NOMO-1 treated with dmso at 0.1 percent for 144 hours (cell line): ENCODE results near the gene IRF5.
"Not testable (repeated sequence)": the region's sequence is repeated elsewhere in the genome, so short reads cannot be mapped to it uniquely, and the experiment has no call there.

Source experiments
- DNase-seq: peaks from one replicate; lab custom pipeline; 2025; ENCODE audit not compliant: unreplicated experiment; lab: John Stamatoyannopoulos, UW

The IRF5 gene

DNA sequence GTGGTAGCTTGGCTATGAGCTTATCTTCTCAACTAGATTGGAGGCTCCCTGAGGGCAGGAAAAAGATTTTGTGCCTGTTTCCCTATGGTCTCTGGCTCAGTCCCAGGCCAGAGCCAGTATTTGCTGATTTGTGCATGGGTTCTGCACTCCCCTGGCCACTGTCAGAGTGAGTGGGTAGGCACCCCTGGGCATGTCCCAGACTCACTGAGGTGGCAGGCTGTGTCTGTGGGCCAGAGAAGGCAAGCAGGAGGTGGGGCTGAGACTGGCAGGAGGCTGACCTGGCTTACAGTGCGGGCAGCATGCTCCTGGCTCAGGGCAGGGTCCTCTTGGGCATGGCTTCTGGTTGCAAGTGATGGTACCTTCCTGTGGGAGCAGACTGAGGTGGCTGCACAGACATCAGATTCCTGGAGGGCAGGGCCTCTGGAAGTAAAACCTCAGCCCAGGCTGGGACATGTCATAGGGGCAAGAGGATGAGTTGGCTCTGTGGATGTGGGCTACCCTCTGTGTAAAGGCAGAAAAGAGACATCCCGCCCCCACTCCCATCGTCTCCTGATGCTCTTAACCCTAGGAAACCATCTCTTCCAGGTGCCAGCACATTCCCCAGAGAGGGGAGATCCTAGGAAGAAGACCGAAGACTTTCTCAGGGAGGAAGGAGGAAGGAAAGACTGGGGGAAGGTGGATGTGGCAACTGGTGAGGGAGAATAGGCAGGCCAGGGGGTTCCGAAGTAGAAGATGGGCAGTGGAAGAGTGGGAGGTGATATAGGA is 31.5 kb upstream of the IRF5 start:
- DNase-seq, result no peak

DNA sequence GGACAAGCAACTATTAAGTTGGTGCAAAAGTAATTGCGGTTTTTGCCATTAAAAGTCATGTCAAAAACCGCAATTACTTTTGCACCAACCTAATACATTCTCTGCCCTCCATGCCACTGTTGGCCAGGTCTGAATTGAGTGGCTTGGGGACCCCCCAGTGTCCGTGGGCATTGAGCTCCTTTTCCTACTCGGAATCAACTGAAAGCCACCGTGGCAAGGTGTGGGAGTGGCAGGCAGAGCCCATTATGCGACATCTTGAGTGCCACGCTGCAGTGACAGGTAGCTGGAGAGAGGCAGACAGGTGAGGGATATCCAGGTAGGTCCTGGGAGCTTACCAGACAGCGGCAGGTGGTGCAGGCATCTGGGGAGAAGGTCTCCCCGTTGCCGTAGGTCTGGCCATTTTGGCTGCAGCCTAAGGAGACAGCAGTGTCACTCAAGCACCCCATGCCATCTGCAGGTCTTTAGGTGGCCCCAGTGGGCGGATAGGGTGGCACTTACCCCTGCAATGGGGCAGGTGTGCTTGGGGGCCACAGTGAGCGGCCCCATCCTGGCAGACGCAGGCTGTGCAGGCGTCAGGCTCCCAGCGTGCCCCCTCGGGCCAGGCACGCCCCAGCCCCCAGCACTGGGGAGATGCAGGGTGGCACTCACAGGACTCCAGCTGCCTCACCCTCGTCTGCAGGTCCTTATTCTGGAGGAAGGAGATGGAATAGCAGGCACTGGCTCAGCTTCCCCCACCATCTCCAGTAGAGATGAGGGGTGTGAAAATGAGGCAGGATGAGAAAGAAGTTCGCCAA is 30.8 kb upstream of the IRF5 start:
- DNase-seq, result no peak

DNA sequence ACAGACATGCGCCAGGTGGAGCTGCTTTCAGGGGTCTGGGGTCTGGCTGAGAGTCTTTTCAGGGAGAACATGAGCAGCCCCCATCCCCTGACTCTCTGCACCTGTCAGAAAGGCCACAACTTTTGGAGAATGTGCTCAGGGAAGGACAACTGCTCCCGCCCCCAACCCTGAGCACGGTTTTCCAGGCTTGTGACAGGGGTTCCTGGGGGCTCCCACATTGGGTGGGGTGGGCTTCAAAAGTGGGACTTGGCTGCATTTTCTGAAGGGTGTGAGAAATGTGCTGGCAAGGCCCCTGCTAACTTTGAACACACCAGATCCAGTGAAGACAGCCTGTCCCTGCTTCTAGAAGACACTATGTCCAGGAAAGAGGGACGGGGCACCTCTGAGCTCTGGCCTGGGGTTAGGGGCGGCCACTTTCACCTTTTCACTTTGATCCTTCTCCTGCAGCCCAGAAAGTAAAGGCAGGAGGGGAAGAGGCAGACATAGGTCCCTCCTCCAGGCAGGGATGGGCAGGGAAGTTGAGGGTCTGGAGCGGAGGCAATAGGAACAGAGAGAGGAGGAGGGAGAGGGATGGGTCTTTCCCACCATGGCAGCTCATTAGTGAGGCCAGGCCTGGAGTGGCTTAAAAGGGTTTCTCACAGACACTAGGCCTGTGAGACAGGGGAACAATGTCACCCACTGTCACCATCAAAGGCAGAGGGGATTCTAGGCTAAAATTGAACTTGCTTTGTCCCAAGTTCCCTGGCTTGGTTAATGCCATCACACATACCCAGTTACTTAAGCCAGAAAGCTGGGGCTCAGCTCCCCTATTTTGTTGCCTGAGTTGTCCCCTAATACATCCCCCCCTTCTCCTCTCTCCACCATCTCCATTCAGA is 28.7 kb upstream of the IRF5 start:
- no peak for DNase-seq

DNA sequence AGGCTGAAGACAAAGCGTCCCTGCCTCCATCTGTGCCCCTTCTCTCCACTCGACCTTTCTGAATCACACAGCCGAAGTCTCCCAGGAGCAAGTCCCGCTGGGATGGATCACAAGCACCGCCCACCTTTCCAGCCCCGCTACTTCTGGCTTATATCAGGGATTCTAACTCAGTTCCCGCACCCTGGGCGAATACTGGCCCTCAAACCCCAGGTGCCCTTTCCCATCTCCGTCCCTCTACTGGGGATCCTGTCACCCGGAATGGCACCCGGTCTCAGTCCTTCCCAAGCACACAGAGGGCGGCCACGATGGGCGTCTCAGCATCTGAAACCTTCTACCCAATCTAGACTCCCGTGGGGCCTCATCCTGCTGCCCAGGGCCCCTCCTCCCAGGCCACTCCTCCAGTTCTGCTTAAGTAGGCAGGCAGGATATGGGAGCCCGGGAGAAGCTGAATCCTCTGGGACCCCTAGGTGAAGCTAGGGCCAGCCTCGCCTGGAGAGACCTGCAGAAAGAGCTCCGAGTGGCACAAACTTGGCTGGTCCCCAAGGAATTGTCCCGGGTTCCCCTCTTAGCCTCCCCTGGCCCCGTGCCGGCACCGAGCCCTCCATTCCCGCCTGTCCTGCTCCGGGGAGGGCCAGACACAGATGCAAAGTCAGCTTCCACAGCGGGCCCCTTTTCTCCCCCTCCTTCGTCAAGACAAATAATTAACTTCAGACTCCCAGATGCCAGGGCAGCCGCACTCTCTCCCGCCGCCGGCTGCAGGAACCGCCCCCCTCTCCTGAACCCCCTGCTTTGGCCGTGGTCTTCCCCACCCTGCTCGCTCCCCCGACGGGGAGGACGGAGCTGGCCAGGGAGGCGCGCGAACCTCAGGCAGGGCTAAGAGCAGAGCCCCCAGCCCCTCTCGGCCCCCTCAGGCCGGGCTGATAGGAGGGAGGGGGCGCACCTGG is 27.8 kb upstream of the IRF5 start:
- no peak for DNase-seq

DNA sequence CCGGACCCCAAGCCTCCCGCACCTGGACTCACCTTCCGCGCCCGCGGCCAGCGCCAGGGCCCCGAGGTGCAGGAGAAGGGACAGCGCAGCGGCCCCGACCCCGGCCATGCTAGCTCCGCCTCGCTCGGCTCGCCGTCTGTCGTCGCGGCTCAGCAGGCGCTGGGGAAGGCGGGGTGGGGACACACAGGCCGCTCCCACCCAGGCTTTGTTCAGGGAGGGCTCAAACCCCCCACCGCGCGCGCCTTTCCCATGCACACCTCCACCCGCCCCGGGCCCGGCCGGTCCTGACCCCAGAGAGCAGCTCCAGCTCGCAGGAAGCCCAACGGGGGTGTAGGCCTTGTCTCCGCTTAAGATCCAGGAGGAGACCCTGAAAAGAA is 27.2 kb upstream of the IRF5 start, which contains the start of gene KCP:
TSS of gene KCP (minus strand) at position 141 of the 377 bp plus-strand sequence. CDS start at position 108, 33 bp downstream.
- no peak for DNase-seq

DNA sequence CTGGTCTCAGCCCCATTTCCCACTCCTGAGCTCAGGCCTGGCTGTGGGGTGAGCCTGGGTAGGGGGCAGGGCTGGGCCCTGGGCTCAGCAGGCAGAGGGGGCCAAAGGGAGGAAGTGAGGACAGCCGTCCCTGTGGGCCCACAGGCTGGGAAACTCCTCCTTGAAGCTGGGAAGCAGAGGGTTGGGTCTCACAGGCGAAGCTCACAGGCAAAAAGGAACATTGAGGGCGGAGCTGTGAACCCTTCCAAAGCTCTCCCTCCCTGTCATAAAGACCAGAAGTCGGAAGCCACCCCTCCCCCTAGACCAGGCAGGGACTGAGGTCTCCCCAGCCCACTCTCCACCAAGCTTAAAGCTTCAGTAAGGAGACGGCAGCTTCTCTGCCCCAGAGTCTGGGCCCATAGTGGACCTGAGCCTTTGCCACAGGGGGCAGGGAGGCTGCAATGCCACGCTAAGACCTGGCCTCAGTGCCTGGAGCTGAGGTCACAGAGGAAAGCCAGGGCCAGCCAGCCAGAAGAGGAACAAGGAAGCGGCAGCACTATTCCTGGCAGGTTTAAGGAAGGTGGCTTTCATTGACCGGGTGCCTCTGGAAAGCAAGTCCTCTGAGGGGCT is 26.2 kb upstream of the IRF5 start:
- no peak for DNase-seq

DNA sequence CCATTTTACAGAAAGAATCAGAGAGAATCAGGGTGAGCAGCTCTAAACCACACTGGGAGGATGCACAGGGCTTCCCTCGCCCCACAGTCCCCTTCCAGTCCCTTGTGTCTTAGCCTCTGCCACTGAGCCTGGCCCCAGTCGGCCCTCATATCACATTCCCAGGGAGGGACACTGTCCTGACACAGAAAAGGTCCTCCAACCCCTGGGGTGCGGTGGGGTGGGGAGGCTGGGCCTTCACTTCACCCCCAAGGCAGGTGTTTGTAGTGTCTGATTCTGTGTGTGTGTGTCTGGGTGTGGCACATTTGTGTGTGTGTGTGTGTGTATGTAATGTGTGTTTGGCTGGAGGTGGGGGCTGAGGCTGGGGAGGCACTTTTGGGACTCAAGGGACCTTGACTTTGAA is 25.4 kb upstream of the IRF5 start:
- DNase-seq, result no peak

DNA sequence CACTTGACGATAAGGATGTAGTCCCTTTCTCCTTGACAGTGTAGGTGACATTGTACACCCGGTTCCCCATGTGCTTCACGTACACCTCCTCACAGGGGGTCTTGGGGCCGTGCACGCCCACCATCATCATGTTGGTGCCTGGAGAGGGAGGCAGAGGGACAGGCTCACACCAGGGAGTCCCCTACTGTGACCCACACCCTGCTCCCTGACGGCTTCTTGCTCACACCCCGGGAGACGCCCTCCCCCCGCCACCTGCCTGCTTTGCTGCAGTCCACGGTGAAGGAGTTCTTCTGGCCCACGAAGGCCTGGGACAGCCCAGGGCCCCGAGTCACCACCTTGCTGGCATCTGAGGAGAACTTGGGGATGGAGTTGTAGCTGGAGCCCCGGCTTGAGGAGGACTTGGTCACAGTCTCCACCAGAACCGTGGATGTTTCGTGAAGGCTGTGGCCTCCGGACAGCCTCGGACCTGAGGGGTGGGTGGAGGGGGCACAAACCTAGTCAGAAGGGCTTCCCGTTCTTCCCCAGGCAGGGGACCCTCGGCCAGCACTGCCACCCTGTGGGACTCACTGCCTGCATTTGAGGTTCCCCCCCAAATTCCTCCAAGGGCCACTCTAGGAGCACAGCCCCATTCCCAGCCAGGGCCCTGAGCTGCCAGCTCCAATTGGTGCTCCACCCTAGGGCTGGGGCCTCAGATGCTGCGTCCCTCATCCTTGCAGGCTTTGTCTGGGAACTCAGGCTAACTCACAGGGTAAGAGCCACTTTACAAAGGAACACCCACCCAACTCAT is 24.8 kb upstream of the IRF5 start:
- not testable (repeated sequence) for DNase-seq

DNA sequence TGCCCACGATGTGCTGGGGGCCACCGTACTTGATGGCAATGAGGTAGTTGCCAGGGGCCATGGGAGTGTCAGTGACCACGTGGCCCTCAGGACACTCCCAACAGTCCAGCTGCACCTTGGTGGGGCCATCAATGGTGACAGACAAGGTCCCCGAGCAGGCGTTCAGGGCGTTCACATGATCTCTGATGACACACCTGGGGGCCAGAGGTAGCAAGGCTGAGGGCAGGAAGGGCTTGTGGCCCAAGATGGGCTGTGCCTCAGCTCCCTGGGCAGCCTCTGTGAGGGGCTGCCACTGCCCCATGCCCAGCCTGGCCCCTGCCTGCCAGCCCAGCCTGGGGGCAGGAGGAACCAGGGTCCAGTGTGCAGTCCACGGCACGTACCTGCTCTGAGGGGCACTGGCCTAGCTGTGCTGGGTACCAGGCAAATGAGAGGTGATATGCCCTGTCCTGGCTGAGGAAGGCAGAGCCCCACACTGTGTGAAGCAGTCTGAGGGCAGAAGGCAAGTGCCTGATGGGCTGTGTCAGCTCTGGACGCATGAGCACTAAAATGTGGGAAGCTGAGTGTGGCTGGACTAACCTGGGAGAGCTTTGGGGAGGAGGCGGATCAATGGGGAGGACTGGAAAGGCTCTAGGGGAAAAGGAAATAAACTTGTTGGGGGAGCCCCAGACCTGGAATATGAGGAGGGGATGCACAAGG is 23.7 kb upstream of the IRF5 start:
- DNase-seq, result no peak

DNA sequence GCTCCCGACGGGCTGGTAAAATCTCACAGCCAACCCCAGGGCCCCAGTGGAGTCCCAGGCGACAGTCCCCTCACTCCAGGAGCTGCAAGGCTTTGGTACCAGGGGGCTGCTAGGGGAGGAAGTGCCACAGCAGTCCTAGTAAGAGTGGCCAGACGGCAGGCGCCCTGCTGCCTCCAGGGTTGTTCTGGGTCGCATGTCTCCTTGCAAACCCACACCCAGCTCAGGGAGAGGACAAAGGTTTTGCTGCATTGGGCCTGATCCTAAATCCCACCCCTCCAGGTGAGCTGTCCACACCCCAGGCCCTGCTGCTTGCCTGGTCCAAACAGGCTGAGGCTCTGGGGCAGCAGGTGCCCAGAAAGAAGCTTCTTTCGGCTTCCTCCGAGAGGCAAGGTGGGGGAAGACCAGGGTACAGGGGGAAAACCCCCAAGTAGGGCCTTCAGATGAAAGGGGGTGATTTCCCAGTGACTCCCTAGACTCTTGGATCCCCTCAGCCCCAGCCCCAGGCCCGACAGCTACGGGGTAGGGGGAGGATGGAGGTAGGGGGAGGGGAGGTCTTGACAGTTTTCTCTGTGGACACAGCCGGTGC is 23.1 kb upstream of the IRF5 start:
- DNase-seq, result no peak

DNA sequence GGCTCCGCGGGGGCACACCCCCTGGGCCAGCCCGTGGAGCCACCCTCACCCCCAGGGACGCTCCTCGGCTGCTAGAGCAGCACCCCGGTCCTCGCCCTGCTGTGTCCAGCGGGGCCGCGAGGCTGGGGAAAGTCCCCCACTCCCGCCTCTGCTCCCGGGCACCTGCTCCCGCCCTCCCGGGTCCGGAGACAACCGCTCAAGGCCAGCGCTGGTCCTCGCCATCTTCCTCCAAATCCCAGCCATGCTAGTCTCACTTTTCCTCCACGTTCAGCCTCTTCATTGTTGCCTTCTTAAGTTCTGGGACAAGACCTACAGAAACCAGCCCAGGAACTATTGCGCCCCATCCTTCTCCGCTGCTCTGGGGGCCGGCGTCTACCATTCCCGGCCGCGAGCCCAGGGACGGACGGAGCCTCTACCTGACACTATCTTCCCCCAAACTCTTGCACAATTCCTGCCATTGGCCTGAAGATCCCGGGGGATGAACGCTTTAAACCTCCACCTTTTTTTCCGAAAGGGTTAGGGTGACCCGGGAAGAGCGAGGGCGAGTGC is 22.4 kb upstream of the IRF5 start:
- DNase-seq, result no peak

DNA sequence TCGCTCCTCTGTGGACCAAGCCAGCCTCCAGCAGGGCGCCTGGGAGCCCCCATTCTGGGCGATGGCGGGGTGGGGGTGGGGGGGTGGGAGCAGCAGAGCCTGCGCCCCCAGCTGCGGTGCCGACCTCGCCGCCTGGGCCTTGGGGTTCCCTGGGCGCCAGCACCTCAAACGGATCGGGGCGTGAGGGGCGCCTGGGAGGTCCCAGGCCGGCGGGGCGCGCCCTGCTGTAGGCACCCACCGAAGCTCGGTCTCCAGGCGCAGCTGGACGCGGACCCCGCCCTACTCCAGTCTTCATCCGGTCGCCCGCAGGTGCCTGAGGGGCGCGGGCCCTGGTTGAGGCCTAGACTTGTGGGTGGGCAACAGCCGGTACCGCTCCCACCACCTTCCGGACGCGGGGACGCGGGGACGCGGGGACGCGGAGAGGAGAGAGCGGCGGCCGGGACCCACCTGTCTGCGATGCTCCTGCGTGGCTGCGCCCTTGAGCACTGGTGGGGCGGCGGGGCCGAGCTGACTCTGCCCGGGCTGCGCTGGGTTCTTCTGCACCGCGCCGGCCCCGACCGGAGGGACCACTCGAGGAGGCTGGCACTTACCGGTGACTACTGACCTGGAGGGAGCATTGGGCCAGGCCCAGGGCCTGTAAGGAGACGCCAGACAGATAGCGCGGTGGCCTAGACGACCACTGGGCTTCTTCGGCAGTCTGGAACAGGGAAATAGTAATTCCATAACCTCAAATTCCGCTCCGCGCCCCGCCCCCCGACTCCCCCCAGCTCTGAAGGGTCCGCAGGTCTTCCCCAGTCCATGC is 21.7 kb upstream of the IRF5 start:
- DNase-seq, result no peak

DNA sequence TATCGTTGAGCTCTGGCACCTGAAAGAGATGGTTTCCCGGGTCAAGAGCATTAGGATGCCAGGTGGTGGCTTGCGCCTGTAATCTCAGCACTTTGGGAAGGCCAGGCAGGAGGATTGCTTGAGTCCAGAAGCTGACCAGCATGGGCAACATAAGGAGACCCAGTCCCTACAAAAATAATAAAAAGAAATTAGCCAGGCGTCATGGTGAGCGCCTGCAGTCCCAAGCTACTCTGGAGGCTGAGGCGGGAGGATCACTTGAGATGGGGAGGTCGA is 21.1 kb upstream of the IRF5 start:
- no peak for DNase-seq

DNA sequence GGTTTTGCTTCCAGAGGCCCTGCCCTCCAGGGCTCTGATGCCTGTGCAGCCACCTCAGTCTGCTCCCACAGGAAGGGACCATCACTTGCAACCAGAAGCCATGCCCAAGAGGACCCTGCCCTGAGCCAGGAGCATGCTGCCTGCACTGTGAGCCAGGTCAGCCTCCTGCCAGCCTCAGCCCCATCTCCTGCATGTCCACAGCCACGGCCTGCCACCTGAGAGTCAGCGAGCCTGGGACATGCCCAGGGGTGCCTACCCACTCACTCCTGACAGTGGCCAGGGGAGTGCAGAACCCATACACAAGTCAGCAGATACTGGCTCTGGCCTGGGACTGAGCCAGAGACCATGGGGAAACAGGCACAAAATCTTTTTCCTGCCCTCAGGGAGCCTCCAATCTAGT is 20.6 kb upstream of the IRF5 start:
- no peak for DNase-seq

DNA sequence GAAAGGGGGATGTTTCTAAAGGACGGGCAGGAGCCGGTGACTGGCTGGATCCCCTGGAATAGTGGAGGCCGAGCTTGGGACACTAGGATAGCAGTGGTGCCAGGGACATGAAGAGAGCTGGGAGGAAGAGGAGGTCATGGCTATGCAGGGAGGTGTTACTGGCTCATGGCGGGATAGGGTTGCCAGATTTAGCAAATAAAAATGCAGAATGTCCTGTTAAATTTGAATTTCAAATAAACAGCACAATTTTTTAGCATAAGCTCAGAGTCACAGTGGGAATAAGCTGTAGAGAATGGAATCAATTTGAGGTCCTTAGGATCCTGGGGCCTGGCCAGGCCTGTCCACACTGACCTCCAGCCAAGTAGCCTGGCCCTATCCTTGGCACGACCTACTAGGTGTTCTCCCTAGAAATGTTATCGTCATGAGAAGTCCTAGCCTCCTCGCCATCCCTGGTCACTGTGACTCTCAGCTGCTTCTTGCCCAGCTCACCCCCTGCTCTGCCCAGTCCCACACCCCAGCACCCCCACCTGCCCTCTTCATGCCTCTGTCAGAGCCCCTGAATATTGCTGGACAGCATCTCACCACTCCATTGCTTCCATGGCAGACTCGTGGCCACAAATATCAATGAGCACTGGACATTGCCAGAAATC is 19.6 kb upstream of the IRF5 start:
- no peak for DNase-seq

DNA sequence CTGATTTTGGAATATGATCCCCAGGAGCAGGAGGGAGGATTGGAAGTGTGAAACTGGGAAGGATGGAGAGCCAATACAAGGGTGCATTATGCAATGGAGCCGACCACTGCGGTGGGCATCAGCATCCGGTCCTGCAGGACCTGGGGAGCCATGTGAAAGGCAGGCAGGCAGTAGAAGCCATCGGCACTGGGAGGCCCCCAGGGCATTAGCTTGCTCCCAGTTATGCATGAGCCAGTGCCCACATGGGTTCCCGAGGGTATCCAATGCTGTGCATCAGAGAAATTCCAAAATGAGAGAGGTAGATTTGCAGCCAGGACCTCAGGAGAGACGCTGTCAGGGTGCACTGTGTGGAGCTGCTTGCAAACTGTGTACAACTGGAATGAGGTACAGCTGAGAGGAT is 18.5 kb upstream of the IRF5 start:
- DNase-seq, result no peak
